Stimulated activated CD8-positive, alpha-beta memory T cell treated with anti-CD3 and anti-CD28 coated beads, Interleukin-15, amount 100 ng/mL, for 4 hours (primary cell): Measurements from ENCODE around the gene DOCK9.

Source experiments
- DNase-seq, 2 donors: peaks; one replicate each; pipeline ENCODE4 v3.0.0-alpha.2; 2020; ENCODE audit warnings: low read depth in 2 of 2

The DOCK9 gene

GRCh38 chr13:98977568-98978265 lies at the start of gene DOCK9:
TSS of gene DOCK9 (minus strand) at chr13:98978064. CDS start at chr13:98977909, 155 bp downstream.
- DNase-seq = no peak

DNA sequence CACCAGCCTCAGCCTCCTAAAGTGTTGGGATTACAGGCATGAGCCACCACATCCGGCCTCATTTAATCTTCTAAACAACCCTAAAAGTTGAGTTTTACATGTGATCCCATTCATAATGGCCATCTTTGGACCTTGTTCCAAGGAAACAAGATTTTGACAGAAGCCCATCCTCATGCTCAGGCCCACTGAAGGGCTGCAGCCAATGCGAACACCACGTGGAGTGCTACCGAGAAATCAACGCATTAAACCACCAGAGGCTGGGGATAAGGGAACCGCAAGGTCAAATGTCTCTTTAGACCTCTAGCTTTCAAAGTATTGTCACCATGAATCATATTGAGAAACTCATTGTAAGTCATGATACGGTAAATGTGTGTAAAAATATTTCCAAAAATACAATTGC lies 49.4 kb upstream of the DOCK9 start:
- DNase-seq = no peak

DNA sequence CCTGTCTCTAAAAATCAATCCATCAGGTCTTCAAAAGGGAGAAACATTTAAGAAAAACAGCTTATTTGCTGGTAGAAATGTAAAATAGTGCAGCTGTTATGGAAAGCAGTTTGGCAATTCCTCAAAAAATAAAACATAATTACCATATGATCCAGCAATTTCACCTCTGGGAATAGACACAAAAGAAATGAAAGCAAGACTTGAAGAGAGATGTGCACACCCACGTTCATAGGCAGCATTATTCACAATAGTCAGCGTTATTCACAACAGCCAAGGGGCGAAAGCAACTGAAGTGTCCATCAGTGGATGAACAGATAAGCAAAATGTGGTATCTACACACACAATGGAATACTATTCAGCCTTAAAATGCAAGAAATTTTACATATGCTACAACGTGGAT lies 45.1 kb upstream of the DOCK9 start:
- DNase-seq = no peak

DNA sequence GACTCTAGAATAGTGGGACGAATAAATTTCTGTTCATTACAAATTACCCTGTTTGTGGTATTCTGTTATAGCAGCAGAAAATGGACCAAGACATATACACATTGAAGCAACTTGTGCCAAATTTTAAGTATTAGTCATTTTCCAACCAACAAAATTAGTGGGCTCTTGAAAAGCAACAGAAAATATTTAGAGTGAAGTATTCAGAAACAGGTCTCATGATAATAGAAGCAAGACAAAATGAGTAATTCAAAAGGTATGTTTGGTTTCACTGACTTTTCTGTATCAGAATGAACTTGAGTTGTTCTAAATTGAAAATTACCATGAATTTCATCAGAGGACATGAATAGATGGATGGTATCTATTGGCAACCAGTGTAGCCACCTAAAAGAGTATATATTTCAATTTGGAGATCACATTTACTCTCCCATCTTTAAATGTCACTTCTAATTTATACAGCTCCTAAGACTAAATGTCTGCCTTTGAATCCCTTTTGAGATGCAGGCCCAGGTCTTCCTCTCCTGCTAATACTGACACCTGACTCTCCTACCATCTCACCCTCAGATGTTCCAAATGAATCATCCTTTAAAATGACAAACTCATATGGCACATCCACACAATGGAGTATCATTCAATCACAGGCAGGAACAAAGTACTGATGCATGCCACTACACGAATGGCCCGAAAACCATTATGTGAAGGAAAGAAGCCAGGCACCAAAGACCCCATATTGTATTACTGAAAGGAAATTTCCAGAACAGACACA lies 40.7 kb upstream of the DOCK9 start:
- DNase-seq = no peak

- DNase-seq = no peak
Measured at GRCh38 chr13:99015606-99016490, 38.0 kb upstream of the DOCK9 start.

GRCh38 chr13:99014522-99014921 lies 36.7 kb upstream of the DOCK9 start:
- no peak for DNase-seq

- no peak for DNase-seq
Measured at GRCh38 chr13:99013951-99014350, 36.1 kb upstream of the DOCK9 start.

GRCh38 chr13:99012539-99012938 lies 34.7 kb upstream of the DOCK9 start:
- no peak for DNase-seq

DNA sequence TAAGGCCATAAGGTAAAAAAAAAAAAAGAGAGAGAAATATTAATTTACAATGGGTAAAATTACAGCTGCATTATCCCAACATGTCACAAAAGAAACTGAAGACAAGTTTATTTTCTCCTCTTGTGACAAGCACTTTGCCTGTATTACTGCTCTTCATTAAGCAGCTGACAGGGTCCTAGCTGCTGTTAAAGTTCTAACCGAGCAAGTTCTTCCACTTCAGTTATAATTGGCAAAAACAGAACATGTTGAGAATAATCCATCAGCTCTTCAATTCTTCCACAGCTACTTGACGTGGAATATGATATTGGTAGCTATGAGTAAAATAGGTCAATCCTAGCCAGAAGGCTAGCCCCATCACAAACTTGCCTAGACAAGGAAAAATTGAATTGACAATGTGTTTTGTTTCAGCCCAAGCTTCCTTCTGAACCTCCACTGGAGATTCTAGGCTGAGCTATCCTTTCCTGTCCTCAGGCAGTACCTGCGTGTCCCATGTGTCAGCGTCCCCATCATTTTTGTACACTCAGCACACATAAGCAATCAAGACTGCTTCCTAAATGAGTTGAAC lies 32.2 kb upstream of the DOCK9 start:
- no peak for DNase-seq

DNA sequence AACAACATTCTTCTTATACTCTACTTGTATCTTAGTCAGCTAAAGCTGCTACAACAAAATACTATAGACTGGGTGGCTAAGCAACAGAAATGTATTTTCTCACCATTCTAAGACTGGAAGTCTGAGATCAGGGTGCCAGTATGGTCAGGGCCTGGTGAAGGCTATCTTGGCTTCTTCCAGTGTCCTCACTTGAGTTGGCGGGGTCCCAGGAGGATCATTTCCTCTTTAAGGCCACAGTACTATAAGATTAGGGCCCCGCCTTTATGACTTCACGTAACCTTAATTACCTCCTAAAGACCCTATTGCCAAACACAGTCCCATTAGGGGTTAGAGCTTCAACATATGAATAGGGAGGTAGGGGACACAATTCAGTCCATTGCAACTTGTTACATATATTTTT lies 30.7 kb upstream of the DOCK9 start:
- no peak for DNase-seq

GRCh38 chr13:99007414-99007986 lies 29.6 kb upstream of the DOCK9 start:
- DNase-seq = no peak

GRCh38 chr13:99005609-99006008 lies 27.7 kb upstream of the DOCK9 start:
- DNase-seq = no peak

DNA sequence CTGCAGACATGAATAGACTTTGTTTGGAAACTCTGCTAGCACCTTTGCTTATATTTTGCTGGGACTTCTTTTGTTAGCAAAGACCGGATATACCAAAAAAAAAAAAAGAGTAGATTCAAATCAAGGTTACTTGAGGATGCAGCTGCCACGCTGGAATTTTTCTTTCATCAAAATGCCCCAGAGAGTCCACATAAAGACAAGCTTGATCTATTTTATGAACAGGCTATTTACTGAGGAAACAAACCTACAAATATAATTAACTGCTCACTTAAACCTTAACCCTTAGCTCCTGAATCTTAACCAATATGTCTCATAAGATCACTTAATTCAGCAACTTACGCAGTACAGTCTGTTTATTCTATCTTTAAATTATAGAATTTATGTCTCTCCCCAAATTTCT lies 27.1 kb upstream of the DOCK9 start:
- no peak for DNase-seq

- DNase-seq = no peak
Measured at GRCh38 chr13:99003851-99004471, 26.1 kb upstream of the DOCK9 start.

DNA sequence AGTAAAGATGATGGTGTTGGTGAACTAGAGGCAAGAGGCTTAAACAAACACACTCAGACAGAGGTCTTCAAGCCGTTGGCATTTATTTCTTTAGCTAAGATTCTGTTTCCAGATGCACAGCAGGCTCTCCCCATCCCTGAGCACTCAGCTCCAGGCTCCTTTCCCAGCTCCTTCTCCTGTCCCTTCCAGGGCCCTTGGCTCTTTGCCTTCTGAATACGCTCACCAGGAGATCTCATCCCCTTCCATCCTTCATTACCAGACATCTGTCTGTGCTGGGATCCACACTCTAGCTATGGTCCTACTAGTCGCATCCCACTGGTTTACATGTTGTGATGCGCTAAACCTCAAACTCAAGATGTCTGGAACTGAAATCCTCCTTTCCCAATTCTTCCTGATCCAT lies 25.3 kb upstream of the DOCK9 start:
- no peak for DNase-seq

GRCh38 chr13:99002172-99002710 lies 24.4 kb upstream of the DOCK9 start:
- no peak for DNase-seq

- DNase-seq = no peak
Measured at GRCh38 chr13:99000137-99000536, 22.3 kb upstream of the DOCK9 start.

DNA sequence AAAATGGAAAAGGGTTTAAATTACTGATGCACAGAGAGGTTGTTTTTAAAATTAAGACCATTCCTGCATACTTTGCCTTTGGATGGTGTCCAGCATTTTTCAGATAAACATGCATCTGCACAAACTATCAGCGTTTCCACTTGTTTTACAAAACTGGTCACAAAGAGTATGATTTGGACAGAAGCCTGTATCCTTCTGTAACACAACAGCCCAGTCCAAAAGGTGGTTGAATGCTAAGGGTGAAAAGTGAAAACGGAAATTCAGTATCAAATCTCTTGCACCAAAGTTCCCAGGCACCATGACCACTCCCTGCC lies 21.7 kb upstream of the DOCK9 start:
- DNase-seq = no peak

GRCh38 chr13:98998831-98999638 lies 21.2 kb upstream of the DOCK9 start:
- no peak for DNase-seq
